ENCODE results near the gene EPHA8.

DNA sequence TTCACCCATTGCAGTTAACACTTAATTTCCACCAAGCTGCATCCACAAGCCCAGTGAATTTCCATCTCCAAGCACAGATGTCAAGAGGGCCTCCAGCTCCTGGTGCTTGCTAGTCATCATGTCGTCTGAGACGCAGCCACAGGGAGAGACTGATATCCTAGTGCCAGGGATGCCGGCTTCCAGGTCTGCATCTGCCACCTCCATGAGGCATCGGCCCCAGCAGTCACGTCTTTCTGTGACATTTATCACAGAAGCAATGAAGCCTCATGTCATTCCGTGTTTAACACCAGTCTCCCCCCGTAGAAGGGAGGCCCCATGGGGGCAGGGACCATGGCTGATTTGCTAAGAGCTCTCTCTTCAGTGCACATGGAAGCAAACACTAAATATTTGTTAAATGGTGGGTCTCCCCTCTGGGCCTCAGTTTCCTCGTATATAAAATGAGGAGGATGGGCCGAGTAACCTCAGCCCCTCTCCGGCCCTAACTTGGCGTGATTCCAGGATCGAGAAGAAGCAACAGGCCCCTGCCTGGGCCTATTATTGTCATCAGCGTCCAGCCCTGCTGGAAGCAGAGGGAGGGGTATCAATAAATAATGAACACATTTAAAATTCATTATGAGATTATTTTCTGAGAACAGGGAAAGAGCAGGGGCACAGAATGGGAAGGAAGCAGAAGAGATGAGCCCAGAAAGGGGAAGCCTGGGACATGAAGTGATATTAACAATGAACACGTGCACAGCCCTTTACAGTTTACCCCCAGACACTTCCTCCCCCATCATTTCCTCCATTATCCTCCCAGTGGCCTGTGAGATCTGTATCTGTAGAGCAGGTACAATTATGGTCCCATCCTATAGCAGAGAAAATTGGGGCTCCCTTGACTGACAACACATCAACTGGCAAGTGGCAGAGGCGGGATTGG, 88.9 kb downstream of the EPHA8 start:
- TF ChIP-seq, protein P1, sequence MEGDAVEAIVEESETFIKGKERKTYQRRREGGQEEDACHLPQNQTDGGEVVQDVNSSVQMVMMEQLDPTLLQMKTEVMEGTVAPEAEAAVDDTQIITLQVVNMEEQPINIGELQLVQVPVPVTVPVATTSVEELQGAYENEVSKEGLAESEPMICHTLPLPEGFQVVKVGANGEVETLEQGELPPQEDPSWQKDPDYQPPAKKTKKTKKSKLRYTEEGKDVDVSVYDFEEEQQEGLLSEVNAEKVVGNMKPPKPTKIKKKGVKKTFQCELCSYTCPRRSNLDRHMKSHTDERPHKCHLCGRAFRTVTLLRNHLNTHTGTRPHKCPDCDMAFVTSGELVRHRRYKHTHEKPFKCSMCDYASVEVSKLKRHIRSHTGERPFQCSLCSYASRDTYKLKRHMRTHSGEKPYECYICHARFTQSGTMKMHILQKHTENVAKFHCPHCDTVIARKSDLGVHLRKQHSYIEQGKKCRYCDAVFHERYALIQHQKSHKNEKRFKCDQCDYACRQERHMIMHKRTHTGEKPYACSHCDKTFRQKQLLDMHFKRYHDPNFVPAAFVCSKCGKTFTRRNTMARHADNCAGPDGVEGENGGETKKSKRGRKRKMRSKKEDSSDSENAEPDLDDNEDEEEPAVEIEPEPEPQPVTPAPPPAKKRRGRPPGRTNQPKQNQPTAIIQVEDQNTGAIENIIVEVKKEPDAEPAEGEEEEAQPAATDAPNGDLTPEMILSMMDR (IDR thresholded peaks at IDR 0.05) = no peak
- no peak for TF ChIP-seq POLR2A (IDR thresholded peaks at IDR 0.05)

All from testis (tissue), 2 donors.